Neural progenitor cell (in vitro differentiated cells): ENCODE results near the gene UNC5A. TPM values are rescaled to one million over a fixed set of nuclear protein-coding genes. Genes with fewer than 3 reads are reported as not detected.

Experiments used
- DNase-seq: peaks from one replicate; pipeline ENCODE4 v3.0.0-alpha.2; 2016; ENCODE audit warnings: low spot score
- H2AFZ ChIP-seq: fragments of 200-600 bp; sonication (generic); replicated peaks from 2 replicates; pipeline ENCODE4 v1.6.1; 2016; ENCODE audit warnings: antibody characterized with exemption
- H3F3A ChIP-seq: fragments of 200-600 bp; sonication (generic); 2 replicates; pipeline ENCODE4 v1.6.1; 2016; ENCODE audit warnings: antibody characterized with exemption, low read depth
- H3K27ac ChIP-seq: fragments of 200-600 bp; sonication (generic); 2 replicates; pipeline ENCODE4 v1.5.1; 2016; ENCODE audit warnings: mild to moderate bottlenecking
- H3K27me3 ChIP-seq: fragments of 200-600 bp; sonication (generic); 2 replicates; pipeline ENCODE4 v1.6.1; 2016; ENCODE audit warnings: mild to moderate bottlenecking, moderate library complexity
- H3K36me3 ChIP-seq: fragments of 200-600 bp; sonication (generic); 2 replicates; pipeline ENCODE4 v1.5.1; 2016
- H3K4me1 ChIP-seq: fragments of 200-600 bp; sonication (generic); 2 replicates; pipeline ENCODE4 v1.6.1; 2016; ENCODE audit warnings: mixed run types
- H3K4me2 ChIP-seq: fragments of 200-600 bp; sonication (generic); 2 replicates; pipeline ENCODE4 v1.6.1; 2016
- H3K4me3 ChIP-seq: fragments of 200-600 bp; sonication (generic); 2 replicates; pipeline ENCODE4 v1.5.1; 2016
- H3K79me2 ChIP-seq: fragments of 200-600 bp; sonication (generic); 2 replicates; pipeline ENCODE4 v1.6.1; 2016; ENCODE audit warnings: low read depth
- H3K9ac ChIP-seq: fragments of 200-600 bp; sonication (generic); 2 replicates; pipeline ENCODE4 v1.6.1; 2016
- H3K9me3 ChIP-seq: fragments of 200-600 bp; sonication (generic); 2 replicates; pipeline ENCODE4 v1.5.1; 2016; ENCODE audit warnings: low read depth
- H4K20me1 ChIP-seq: fragments of 200-600 bp; sonication (generic); 2 replicates; pipeline ENCODE4 v1.6.1; 2016; ENCODE audit warnings: low read depth
- H3K27ac Mint-ChIP-seq: 3 replicates; pipeline ENCODE4 v1.8.0; 2021; ENCODE audit warnings: mixed read lengths
- H3K27me3 Mint-ChIP-seq: 2 replicates; pipeline ENCODE4 v1.8.0; 2022; ENCODE audit warnings: low read depth, mild to moderate bottlenecking, inconsistent platforms, moderate library complexity, mixed read lengths; ENCODE audit not compliant: insufficient read depth
- H3K36me3 Mint-ChIP-seq: 3 replicates; pipeline ENCODE4 v1.8.0; 2021; ENCODE audit warnings: mixed read lengths
- H3K4me1 Mint-ChIP-seq: 3 replicates; pipeline ENCODE4 v1.8.0; 2021; ENCODE audit warnings: mixed read lengths
- H3K4me3 Mint-ChIP-seq: 3 replicates; pipeline ENCODE4 v1.8.0; 2021; ENCODE audit warnings: mild to moderate bottlenecking, moderate library complexity, mixed read lengths
- H3K9me3 Mint-ChIP-seq: 3 replicates; pipeline ENCODE4 v1.8.0; 2020; ENCODE audit warnings: mixed read lengths
- CTCF ChIP-seq: fragments of 200-600 bp; sonication (generic); IDR thresholded peaks from 2 replicates; pipeline ENCODE4 v1.5.1; 2017; ENCODE audit warnings: antibody characterized with exemption, mild to moderate bottlenecking
- EZH2 ChIP-seq: fragments of 200-600 bp; sonication (generic); IDR thresholded peaks from 2 replicates; pipeline ENCODE4 v1.6.1; 2017; ENCODE audit warnings: antibody characterized with exemption, mild to moderate bottlenecking, moderate library complexity
- EZH2phosphoT487 ChIP-seq: fragments of 200-600 bp; sonication (generic); IDR thresholded peaks from 2 replicates; pipeline ENCODE4 v1.6.1; 2017; ENCODE audit warnings: antibody characterized with exemption
- total RNA-seq: library from RNA; depleted of rRNA; stranded (reverse); fragments of >200 nt; gene quantifications from 2 replicates; pipeline ENCODE4 v1.2.3, GENCODE V29; 2015; ENCODE audit warnings: low replicate concordance

Gene UNC5A
- total RNA-seq, 1 donor from 2014 or later: 1.2 TPM

- no peaks in the 10 kb centered on the region for H4K20me1 ChIP-seq
- H3K27ac ChIP-seq: no peak overlapping the region
- H3K4me3 ChIP-seq: no peak overlapping the region
- H3K36me3 ChIP-seq: no peaks in the 10 kb centered on the region
- DNase-seq: no peak
- no peak overlapping the region for H3K9ac ChIP-seq
- H3K27ac Mint-ChIP-seq: no peak overlapping the region
- H3K9me3 Mint-ChIP-seq: peaks cover 2% of the 10 kb centered on the region
- H3K9me3 ChIP-seq: no peaks in the 10 kb centered on the region
- H3K4me3 Mint-ChIP-seq: no peak overlapping the region
- peaks cover 17% of the 10 kb centered on the region for H3F3A ChIP-seq
- no peaks in the 10 kb centered on the region for H3K27me3 ChIP-seq
- H2AFZ ChIP-seq: no peak overlapping the region
- peaks cover 21% of the 10 kb centered on the region for H3K4me1 Mint-ChIP-seq
- TF ChIP-seq CTCF: no peak
- TF ChIP-seq EZH2phosphoT487: no peak
- TF ChIP-seq EZH2: no peak
- H3K4me2 ChIP-seq: no peak overlapping the region
- no peaks in the 10 kb centered on the region for H3K79me2 ChIP-seq
- H3K36me3 Mint-ChIP-seq: no peaks in the 10 kb centered on the region
- peaks cover 10% of the 10 kb centered on the region for H3K4me1 ChIP-seq
- H3K27me3 Mint-ChIP-seq: peaks cover 18% of the 10 kb centered on the region
These were observed 28.5 kb upstream of the UNC5A start for GRCh38 chr5:176781638-176782570.

- Histone ChIP-seq H4K20me1 (no peaks in the 10 kb centered on the region), H3K36me3 (no peaks in the 10 kb centered on the region), H3K27me3 (peaks cover 4% of the 10 kb centered on the region), H2AFZ (peak overlapping the region; percentile 24), H3K79me2 (no peaks in the 10 kb centered on the region), H3K4me2 (peak overlapping the region; percentile 49), H3K27ac (no peak overlapping the region), H3F3A (peaks cover 32% of the 10 kb centered on the region), H3K4me3 (no peak overlapping the region), H3K4me1 (peaks cover 29% of the 10 kb centered on the region), H3K9me3 (no peaks in the 10 kb centered on the region), H3K9ac (no peak overlapping the region)
- peaks cover 26% of the 10 kb centered on the region for H3K4me1 Mint-ChIP-seq
- no peaks in the 10 kb centered on the region for H3K36me3 Mint-ChIP-seq
- peaks cover 16% of the 10 kb centered on the region for H3K27me3 Mint-ChIP-seq
- H3K9me3 Mint-ChIP-seq: no peaks in the 10 kb centered on the region
- DNase-seq: no peak
- H3K4me3 Mint-ChIP-seq: peak overlapping the region; percentile 43
- TF ChIP-seq EZH2 (no peak), EZH2phosphoT487 (no peak), CTCF (no peak)
- H3K27ac Mint-ChIP-seq: no peak overlapping the region
These were observed 25.9 kb upstream of the UNC5A start for GRCh38 chr5:176784218-176785165.

GRCh38 chr5:176785184-176786145, 24.9 kb upstream of the UNC5A start:
- Histone ChIP-seq H2AFZ (no peak overlapping the region), H3K79me2 (no peaks in the 10 kb centered on the region), H3K4me2 (peak overlapping the region; percentile 49), H3K27me3 (peaks cover 6% of the 10 kb centered on the region), H3F3A (peaks cover 37% of the 10 kb centered on the region), H4K20me1 (no peaks in the 10 kb centered on the region), H3K27ac (no peak overlapping the region), H3K4me1 (peaks cover 34% of the 10 kb centered on the region), H3K4me3 (no peak overlapping the region), H3K36me3 (no peaks in the 10 kb centered on the region), H3K9ac (no peak overlapping the region), H3K9me3 (no peaks in the 10 kb centered on the region)
- TF ChIP-seq CTCF (peak; percentile 13), EZH2 (no peak), EZH2phosphoT487 (no peak)
- no peak overlapping the region for H3K27ac Mint-ChIP-seq
- no peaks in the 10 kb centered on the region for H3K36me3 Mint-ChIP-seq
- no peak overlapping the region for H3K4me3 Mint-ChIP-seq
- peaks cover 34% of the 10 kb centered on the region for H3K4me1 Mint-ChIP-seq
- DNase-seq: no peak
- peaks cover 20% of the 10 kb centered on the region for H3K27me3 Mint-ChIP-seq
- no peaks in the 10 kb centered on the region for H3K9me3 Mint-ChIP-seq
